Measurements from ENCODE around the gene CEP44. TPM values are rescaled to one million over a fixed set of nuclear protein-coding genes. Genes with fewer than 3 reads are reported as not detected.

CEP44 gene, protein sequence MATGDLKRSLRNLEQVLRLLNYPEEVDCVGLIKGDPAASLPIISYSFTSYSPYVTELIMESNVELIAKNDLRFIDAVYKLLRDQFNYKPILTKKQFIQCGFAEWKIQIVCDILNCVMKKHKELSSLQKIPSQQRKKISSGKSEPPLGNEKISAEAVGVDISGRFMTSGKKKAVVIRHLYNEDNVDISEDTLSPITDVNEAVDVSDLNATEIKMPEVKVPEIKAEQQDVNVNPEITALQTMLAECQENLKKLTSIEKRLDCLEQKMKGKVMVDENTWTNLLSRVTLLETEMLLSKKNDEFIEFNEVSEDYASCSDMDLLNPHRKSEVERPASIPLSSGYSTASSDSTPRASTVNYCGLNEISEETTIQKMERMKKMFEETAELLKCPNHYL
- 16.4 TPM for total RNA-seq
- long read RNA-seq, full-length matches to known transcripts: 3 of 17 reads
- long read RNA-seq, partial matches to known transcripts: 6 of 17 reads
- long read RNA-seq, other reads (novel, unspliced or antisense): 8 of 17 reads

DNA sequence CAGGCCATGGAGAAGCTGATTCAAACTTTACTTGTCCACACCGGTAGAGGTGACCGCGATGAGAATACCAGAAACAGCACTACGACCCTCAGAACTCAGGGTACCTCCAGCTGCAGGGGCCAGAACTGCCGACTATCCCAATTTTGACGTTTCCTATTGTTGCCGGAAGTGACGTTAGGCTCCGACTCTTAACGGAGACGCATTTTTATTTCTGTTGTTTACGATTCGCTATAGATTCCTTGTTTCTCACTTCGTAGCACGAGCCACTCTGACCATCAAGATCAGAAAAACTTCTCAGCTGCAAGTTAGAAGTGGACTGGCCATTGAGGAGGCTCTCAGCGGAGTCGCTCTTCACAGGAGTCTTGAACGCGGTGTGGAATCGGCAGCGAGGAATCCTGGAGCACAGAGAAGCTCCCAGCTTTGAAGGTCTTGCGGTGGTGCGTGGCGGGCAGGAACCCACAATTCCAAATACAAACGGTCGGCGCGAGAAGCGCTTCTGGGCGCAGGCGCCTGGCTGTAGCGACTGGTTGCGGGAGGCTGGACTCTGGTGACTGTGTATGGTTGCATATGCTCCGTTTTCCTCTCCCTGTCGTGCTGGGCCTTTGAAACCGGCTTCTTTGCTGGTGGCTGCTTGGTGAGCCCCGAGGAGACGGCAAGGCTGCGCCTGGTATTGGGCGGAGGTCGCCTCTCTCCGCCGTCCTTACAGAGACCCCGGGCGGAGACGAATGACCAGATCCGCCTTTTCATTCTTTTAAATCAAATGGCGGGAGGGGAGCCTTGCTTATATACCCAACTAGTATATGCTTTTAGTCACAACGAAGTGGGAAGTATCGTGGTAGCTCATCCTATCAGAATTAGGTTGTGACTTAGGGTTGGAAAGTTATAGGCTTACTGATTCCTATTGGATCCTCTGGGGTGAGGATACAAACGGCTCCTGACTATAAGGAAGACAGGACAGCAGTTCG lies at the start of gene CEP44, which contains the start of gene FBXO8:
Gene CEP44 (plus strand): TSS at position 405 of the 965 bp plus-strand sequence. CDS start 15,211 bp downstream, outside the sequence.
Gene FBXO8 (minus strand): TSS at position 161 of the 965 bp plus-strand sequence. CDS start 20,575 bp downstream, outside the sequence.
- TF ChIP-seq, protein P1, sequence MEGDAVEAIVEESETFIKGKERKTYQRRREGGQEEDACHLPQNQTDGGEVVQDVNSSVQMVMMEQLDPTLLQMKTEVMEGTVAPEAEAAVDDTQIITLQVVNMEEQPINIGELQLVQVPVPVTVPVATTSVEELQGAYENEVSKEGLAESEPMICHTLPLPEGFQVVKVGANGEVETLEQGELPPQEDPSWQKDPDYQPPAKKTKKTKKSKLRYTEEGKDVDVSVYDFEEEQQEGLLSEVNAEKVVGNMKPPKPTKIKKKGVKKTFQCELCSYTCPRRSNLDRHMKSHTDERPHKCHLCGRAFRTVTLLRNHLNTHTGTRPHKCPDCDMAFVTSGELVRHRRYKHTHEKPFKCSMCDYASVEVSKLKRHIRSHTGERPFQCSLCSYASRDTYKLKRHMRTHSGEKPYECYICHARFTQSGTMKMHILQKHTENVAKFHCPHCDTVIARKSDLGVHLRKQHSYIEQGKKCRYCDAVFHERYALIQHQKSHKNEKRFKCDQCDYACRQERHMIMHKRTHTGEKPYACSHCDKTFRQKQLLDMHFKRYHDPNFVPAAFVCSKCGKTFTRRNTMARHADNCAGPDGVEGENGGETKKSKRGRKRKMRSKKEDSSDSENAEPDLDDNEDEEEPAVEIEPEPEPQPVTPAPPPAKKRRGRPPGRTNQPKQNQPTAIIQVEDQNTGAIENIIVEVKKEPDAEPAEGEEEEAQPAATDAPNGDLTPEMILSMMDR (IDR thresholded peaks at IDR 0.05): no peak
- peaks cover 23% of the 10 kb centered on the region for H3K4me1 ChIP-seq
- intact Hi-C loops (cut with DNase I): no loop called here
- peak; percentile 85 for DNase-seq
- H3K27ac ChIP-seq: peak within 1 kb of the TSS; percentile 99
- H3K4me3 ChIP-seq: peak within 1 kb of the TSS; percentile 88
- no peaks in the 10 kb centered on the region for H3K9me3 ChIP-seq
- H3K36me3 ChIP-seq: no peaks in the 10 kb centered on the region
- no peaks in the 10 kb centered on the region for H3K27me3 ChIP-seq
- peak; percentile 81 for ATAC-seq

DNA sequence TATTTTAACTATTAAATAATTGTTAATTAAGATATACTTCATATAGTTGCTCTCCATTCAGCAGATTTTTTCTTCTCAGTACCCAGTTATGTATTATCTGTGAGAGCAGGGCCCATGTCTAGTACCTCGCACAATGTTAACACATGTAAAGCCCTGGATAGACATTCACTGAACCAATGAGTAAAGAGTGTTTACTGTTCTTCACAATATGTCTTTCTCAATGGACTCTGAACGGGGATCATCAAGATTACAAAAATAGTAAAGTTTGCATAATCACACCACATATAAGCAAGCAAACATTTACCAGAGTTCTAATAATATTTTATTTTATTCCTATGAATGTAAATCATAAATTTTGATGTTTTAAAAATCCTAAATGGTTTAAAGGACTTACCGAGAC lies 47.4 kb upstream of the CEP44 start:
- Histone ChIP-seq H3K27me3 (no peaks in the 10 kb centered on the region), H3K9me3 (no peaks in the 10 kb centered on the region), H3K36me3 (peaks cover 41% of the 10 kb centered on the region), H3K4me1 (no peaks in the 10 kb centered on the region), H3K4me3 (no peak overlapping the region), H3K27ac (no peak overlapping the region)
- TF ChIP-seq, protein P1 (IDR thresholded peaks at IDR 0.05): no peak
- intact Hi-C loops (cut with DNase I): no loop called here
- ATAC-seq: no peak
- DNase-seq: no peak

DNA sequence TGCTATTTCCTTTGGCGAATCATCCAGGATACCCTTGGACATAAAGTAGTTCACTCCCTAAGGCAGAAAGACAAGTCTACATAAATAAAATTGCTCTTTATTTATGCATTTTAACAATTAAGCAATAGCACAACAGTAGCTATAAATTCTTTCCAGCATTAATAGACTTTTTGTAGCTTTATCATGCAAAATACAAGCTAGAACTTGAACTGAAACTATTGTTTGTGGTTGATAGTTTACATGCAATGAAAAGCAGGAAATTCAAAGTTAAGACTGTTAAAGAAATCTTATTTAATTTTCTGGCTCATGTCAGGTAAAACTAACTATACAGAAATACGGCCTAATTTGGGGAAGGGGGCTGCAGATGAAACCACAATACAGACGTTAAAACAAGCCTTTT lies 42.5 kb upstream of the CEP44 start:
- DNase-seq (no peak), ATAC-seq (no peak)
- H3K9me3 ChIP-seq: no peaks in the 10 kb centered on the region
- H3K36me3 ChIP-seq: peaks cover 40% of the 10 kb centered on the region
- no peaks in the 10 kb centered on the region for H3K27me3 ChIP-seq
- intact Hi-C loops (cut with DNase I): no loop called here
- H3K4me3 ChIP-seq: no peak overlapping the region
- TF ChIP-seq, protein P1 (IDR thresholded peaks at IDR 0.05): no peak
- H3K27ac ChIP-seq: no peak overlapping the region
- no peaks in the 10 kb centered on the region for H3K4me1 ChIP-seq

DNA sequence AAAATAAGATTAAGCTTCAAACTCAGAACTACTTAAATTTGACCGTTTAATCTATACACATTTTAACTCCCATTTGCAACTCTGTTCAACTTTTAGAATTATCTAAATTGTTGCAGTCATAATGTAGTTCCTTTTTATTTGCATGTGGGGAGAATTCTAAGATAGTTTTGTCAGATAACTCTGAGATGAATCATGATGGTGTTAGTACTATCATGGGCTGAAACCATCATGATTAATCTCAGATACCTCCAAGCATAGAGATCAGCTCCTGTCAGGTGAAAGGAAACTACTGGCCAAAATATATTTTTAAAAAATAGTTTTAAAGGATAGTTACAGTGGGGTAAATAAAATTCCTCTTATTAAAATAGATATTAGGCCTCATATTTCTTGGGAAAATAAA lies 39.3 kb upstream of the CEP44 start:
- no peaks in the 10 kb centered on the region for H3K9me3 ChIP-seq
- TF ChIP-seq, protein P1 (IDR thresholded peaks at IDR 0.05): no peak
- no peak for ATAC-seq
- H3K27me3 ChIP-seq: no peaks in the 10 kb centered on the region
- H3K4me1 ChIP-seq: no peaks in the 10 kb centered on the region
- H3K36me3 ChIP-seq: peaks cover 13% of the 10 kb centered on the region
- H3K27ac ChIP-seq: no peak overlapping the region
- H3K4me3 ChIP-seq: no peak overlapping the region
- no peak for DNase-seq
- intact Hi-C loops (cut with DNase I): no loop called here

DNA sequence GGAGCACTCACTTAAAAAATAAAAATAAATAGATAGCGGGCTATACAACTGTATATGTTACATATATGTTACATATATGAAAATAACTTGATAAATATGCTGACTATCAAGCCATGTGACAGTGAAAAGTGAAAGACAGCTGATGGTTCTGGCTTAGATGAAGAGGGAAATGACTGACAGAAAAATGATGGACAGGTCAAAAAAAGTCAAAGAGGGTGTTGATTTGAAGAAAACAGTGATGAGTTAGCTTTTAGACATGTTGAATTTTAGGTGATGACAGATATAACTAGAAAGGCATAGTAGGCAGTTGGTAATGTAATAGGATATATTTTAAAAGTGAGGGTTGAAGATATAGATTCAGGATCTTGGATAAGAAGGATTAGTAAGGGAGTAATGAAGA lies 38.0 kb upstream of the CEP44 start:
- Histone ChIP-seq H3K4me1 (no peaks in the 10 kb centered on the region), H3K36me3 (peaks cover under 1% of the 10 kb centered on the region), H3K9me3 (no peaks in the 10 kb centered on the region), H3K27me3 (no peaks in the 10 kb centered on the region), H3K4me3 (no peak overlapping the region), H3K27ac (no peak overlapping the region)
- TF ChIP-seq, protein P1 (IDR thresholded peaks at IDR 0.05): no peak
- DNase-seq (no peak), ATAC-seq (no peak)
- intact Hi-C loops (cut with DNase I): no loop called here

Data from upper lobe of right lung (tissue), 1 donor.